Measurements from ENCODE around the gene FBXO44. TPM values are rescaled to one million over a fixed set of nuclear protein-coding genes. Genes with fewer than 3 reads are reported as not detected.
"Not testable (repeated sequence)": the region's sequence is repeated elsewhere in the genome, so short reads cannot be mapped to it uniquely, and the experiment has no call there.

Gene FBXO44
- total and polyA plus RNA-seq, 2 experiments from 2014 or later = 22.0 to 30.8 TPM

GRCh38 chr1:11606775-11607174 lies 47.9 kb upstream of the FBXO44 start:
- no peak overlapping the region for H3K27ac ChIP-seq (ENCODE audit: low read depth)
- no peaks in the 10 kb centered on the region for H3K36me3 ChIP-seq (ENCODE audit: insufficient read depth)
- DNase-seq (ENCODE audit: low spot score) (no peak), ATAC-seq (no peak)
- peaks cover 4% of the 10 kb centered on the region for H3K27me3 Mint-ChIP-seq (ENCODE audit: insufficient read depth, low read depth, poor library complexity)
- H3K4me1 ChIP-seq (ENCODE audit: insufficient read depth) = no peaks in the 10 kb centered on the region
- TF ChIP-seq EZH2 (IDR thresholded peaks at IDR 0.05; ENCODE audit: low read depth, unreplicated experiment) (no peak), ZNF462 (CRISPR knock-in tag; IDR thresholded peaks at IDR 0.05) (no peak), NANOG (IDR thresholded peaks at IDR 0.05; ENCODE audit: borderline replicate concordance) (no peak), CTCF (conservative IDR thresholded peaks at IDR 0.05; ENCODE audit: low read depth in 2 of 2) (no peak), ETS1 (IDR thresholded peaks at IDR 0.05) (no peak), ZNF331 (CRISPR knock-in tag; IDR thresholded peaks at IDR 0.05; ENCODE audit: low read depth) (no peak), CREB1 (CRISPR knock-in tag; IDR thresholded peaks at IDR 0.05; ENCODE audit: low read depth) (no peak), EZH2phosphoT487 (IDR thresholded peaks at IDR 0.05; ENCODE audit: unreplicated experiment) (no peak), REST (IDR thresholded peaks at IDR 0.05; ENCODE audit: unreplicated experiment) (no peak)
- H4K20me1 ChIP-seq (replicated peaks; ENCODE audit: insufficient read depth) = no peaks in the 10 kb centered on the region
- H3K9me3 Mint-ChIP-seq = peaks cover 10% of the 10 kb centered on the region
- H2AFZ ChIP-seq = no peak overlapping the region
- no peak overlapping the region for H3K27ac Mint-ChIP-seq
- H3K79me2 ChIP-seq (replicated peaks; ENCODE audit: insufficient read depth) = no peaks in the 10 kb centered on the region
- H3K9me2 ChIP-seq (ENCODE audit: insufficient read depth) = no peaks in the 10 kb centered on the region
- H3K4me1 Mint-ChIP-seq = peaks cover 11% of the 10 kb centered on the region
- H3K4me3 Mint-ChIP-seq = no peak overlapping the region
- H3F3A ChIP-seq (replicated peaks; ENCODE audit: low read depth) = no peaks in the 10 kb centered on the region
- H3K4me2 ChIP-seq = no peak overlapping the region
- no peak overlapping the region for H3K4me3 ChIP-seq
- peaks cover 3% of the 10 kb centered on the region; the same call in 1 of the 3 replicates for H3K36me3 Mint-ChIP-seq (ENCODE audit: low read depth)
- H3K27me3 ChIP-seq (ENCODE audit: insufficient read depth) = no peaks in the 10 kb centered on the region

GRCh38 chr1:11608596-11609130 lies 46.0 kb upstream of the FBXO44 start:
- not testable (repeated sequence) for H3K4me3 ChIP-seq; ATAC-seq; H3K27ac Mint-ChIP-seq; H3K4me2 ChIP-seq; H3K4me3 Mint-ChIP-seq; H3F3A ChIP-seq (replicated peaks; ENCODE audit: low read depth); H3K27me3 Mint-ChIP-seq (ENCODE audit: insufficient read depth, low read depth, poor library complexity); H3K27ac ChIP-seq (ENCODE audit: low read depth); H3K27me3 ChIP-seq (ENCODE audit: insufficient read depth); H3K36me3 ChIP-seq (ENCODE audit: insufficient read depth); H3K4me1 Mint-ChIP-seq; H3K9me2 ChIP-seq (ENCODE audit: insufficient read depth); H3K79me2 ChIP-seq (replicated peaks; ENCODE audit: insufficient read depth); H3K4me1 ChIP-seq (ENCODE audit: insufficient read depth); H4K20me1 ChIP-seq (replicated peaks; ENCODE audit: insufficient read depth); DNase-seq (ENCODE audit: low spot score); H3K36me3 Mint-ChIP-seq (ENCODE audit: low read depth); H2AFZ ChIP-seq
- peaks cover 10% of the 10 kb centered on the region for H3K9me3 Mint-ChIP-seq

All from GM23338 (cell line).